ENCODE measurements around the gene PDE8A.

- TF ChIP-seq CTCF (IDR thresholded peaks at IDR 0.05) (no peak), POLR2A (IDR thresholded peaks at IDR 0.05) (no peak)
These were observed 81.9 kb downstream of the PDE8A start for GRCh38 chr15:85063522-85064079.
